GM12891 (cell line): ENCODE data around the gene MESP2.

Source experiments
- POLR2A ChIP-seq: IDR thresholded peaks from 2 replicates; pipeline ENCODE4 v1.6.1; 2011; ENCODE audit warnings: low read depth, low read length, control low read depth
- TAF1 ChIP-seq: IDR thresholded peaks from 2 replicates; pipeline ENCODE4 v1.6.1; 2011; ENCODE audit warnings: low read depth, low read length, control low read depth

DNA sequence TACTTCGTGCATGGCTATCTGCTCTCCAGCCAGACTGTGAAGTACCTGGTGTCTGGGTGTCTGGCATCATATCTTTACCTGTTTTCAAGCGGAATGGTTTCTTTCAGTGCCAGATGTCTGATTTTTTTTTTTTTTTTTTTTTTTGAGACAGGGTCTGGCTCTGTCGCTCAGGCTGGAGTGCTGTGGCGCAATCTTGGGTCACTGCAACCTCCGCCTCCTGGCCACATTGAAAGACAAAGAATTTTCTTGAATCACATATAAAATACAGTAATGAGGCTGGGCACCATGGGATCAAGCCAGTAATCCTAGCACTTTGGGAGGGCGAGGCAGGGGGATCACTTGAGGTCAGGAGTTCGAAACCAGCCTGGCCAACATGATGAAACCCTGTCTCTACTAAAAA lies 22.3 kb upstream of the MESP2 start:
- TF ChIP-seq POLR2A (no peak), TAF1 (no peak)
